Uterus (tissue), 2 donors: ENCODE measurements around the gene VAX1.

Experiments
- POLR2A ChIP-seq, 2 donors: fragments of 450-650 bp; IDR thresholded peaks; one replicate each; pipeline ENCODE4 v1.6.1; 2016; ENCODE audit warnings: antibody characterized with exemption in 2 of 2, mild to moderate bottlenecking in 1 of 2, moderate library complexity in 1 of 2
- TF ChIP-seq, protein P1 (sequence below), 4 experiments: fragments of 200-600 bp in 2 of 4; fragments of 450-650 bp in 2 of 4; sonication (generic) in 2 of 4; IDR thresholded peaks; one replicate each; pipeline ENCODE4 v1.5.1; 2016 to 2019; ENCODE audit warnings: antibody characterized with exemption in 4 of 4, mild to moderate bottlenecking in 2 of 4, moderate library complexity in 1 of 4

DNA sequence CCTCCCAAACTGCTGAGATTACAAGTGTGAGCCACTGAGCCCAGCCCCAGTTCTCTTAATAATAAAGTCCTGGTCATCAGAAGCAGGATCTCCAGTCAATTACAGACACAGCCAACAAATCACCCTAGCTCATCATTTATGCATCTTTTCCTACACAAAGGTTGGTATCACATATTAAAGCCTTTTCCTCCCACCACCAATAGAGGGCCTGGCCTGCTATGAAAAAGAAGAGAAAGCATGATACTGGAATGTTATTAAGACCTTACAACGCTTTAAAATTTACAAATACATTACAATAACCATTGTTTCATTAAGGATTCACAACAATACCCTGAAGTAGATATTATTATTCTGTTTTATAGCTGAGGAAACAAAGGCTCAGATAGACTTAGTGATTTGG is 25.9 kb downstream of the VAX1 start:
- TF ChIP-seq, protein P1, sequence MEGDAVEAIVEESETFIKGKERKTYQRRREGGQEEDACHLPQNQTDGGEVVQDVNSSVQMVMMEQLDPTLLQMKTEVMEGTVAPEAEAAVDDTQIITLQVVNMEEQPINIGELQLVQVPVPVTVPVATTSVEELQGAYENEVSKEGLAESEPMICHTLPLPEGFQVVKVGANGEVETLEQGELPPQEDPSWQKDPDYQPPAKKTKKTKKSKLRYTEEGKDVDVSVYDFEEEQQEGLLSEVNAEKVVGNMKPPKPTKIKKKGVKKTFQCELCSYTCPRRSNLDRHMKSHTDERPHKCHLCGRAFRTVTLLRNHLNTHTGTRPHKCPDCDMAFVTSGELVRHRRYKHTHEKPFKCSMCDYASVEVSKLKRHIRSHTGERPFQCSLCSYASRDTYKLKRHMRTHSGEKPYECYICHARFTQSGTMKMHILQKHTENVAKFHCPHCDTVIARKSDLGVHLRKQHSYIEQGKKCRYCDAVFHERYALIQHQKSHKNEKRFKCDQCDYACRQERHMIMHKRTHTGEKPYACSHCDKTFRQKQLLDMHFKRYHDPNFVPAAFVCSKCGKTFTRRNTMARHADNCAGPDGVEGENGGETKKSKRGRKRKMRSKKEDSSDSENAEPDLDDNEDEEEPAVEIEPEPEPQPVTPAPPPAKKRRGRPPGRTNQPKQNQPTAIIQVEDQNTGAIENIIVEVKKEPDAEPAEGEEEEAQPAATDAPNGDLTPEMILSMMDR (IDR thresholded peaks at IDR 0.05), result no peak
- no peak for TF ChIP-seq POLR2A (IDR thresholded peaks at IDR 0.05)
